WTC11 (cell line): Measurements from ENCODE around the gene PDE8A. TPM values are rescaled to one million over a fixed set of nuclear protein-coding genes. Genes with fewer than 3 reads are reported as not detected.

Source experiments
- ATAC-seq: fragments of 200-7000 bp; cut with Tn5 transposase; 2 replicates; pipeline ENCODE4 v1.10.0; 2021; ENCODE audit warnings: mild to moderate bottlenecking, moderate library complexity
- CTCF ChIA-PET: fragments of 300-600 bp; sonication (Branson Sonifier 250); formaldehyde crosslinking; loops from one replicate; lab custom pipeline; 2021; ENCODE audit warnings: antibody characterized with exemption; lab: Charles Lee
- POLR2A ChIA-PET: fragments of 350-600 bp; sonication (Branson Sonifier 250); formaldehyde crosslinking; loops from one replicate; lab custom pipeline; 2021; ENCODE audit warnings: antibody characterized with exemption; lab: Charles Lee
- DNase-seq: peaks from one replicate; pipeline ENCODE4 v3.0.0; 2021; ENCODE audit warnings: low spot score
- H3K27ac Mint-ChIP-seq: 2 replicates; pipeline ENCODE4 v1.8.0; 2021; ENCODE audit warnings: mixed read lengths
- H3K27me3 Mint-ChIP-seq: 2 replicates; pipeline ENCODE4 v1.8.0; 2021; ENCODE audit warnings: low read depth, mild to moderate bottlenecking, moderate library complexity, mixed read lengths
- H3K36me3 Mint-ChIP-seq: 2 replicates; pipeline ENCODE4 v1.8.0; 2021; ENCODE audit warnings: mixed read lengths
- H3K4me1 Mint-ChIP-seq: 2 replicates; pipeline ENCODE4 v1.8.0; 2022; ENCODE audit warnings: mixed read lengths
- H3K4me3 Mint-ChIP-seq: 2 replicates; pipeline ENCODE4 v1.8.0; 2021; ENCODE audit warnings: mild to moderate bottlenecking, moderate library complexity, mixed read lengths
- H3K9me3 Mint-ChIP-seq: 2 replicates; pipeline ENCODE4 v1.8.0; 2021; ENCODE audit warnings: mixed read lengths
- ATF1 ChIP-seq: sonication (generic); formaldehyde crosslinking; IDR thresholded peaks from 2 replicates; pipeline ENCODE4 v1.8.1; 2023; ENCODE audit warnings: mild to moderate bottlenecking, moderate library complexity, missing genetic modification reagents
- ATF6 ChIP-seq: sonication (generic); formaldehyde crosslinking; IDR thresholded peaks from 2 replicates; pipeline ENCODE4 v1.8.1; 2023; ENCODE audit warnings: mild to moderate bottlenecking, missing genetic modification reagents
- E2F5 ChIP-seq: sonication (generic); formaldehyde crosslinking; IDR thresholded peaks from 2 replicates; pipeline ENCODE4 v1.8.1; 2022; ENCODE audit warnings: mild to moderate bottlenecking, moderate library complexity, missing genetic modification reagents
- FOXK1 ChIP-seq: sonication (generic); formaldehyde crosslinking; IDR thresholded peaks from 2 replicates; pipeline ENCODE4 v1.8.0; 2022; ENCODE audit warnings: mild to moderate bottlenecking, moderate library complexity, missing genetic modification reagents
- FOXP4 ChIP-seq: sonication (generic); formaldehyde crosslinking; IDR thresholded peaks from 2 replicates; pipeline ENCODE4 v1.8.0; 2022; ENCODE audit warnings: mild to moderate bottlenecking, missing genetic modification reagents
- JAZF1 ChIP-seq: fragments of 250-450 bp; sonication (Bioruptor Pico); IDR thresholded peaks from 2 replicates; pipeline ENCODE4 v1.9.0; 2021; ENCODE audit warnings: moderate library complexity, mild to moderate bottlenecking, inconsistent platforms
- JUN ChIP-seq: sonication (generic); formaldehyde crosslinking; IDR thresholded peaks from 2 replicates; pipeline ENCODE4 v1.8.0; 2023; ENCODE audit warnings: mild to moderate bottlenecking, missing genetic modification reagents
- NR2C2 ChIP-seq: sonication (generic); formaldehyde crosslinking; IDR thresholded peaks from 2 replicates; pipeline ENCODE4 v1.8.0; 2022; ENCODE audit warnings: mild to moderate bottlenecking, missing genetic modification reagents
- NR3C1 ChIP-seq: sonication (generic); formaldehyde crosslinking; conservative IDR thresholded peaks from 2 replicates; pipeline ENCODE4 v1.8.1; 2023; ENCODE audit warnings: low read depth, mild to moderate bottlenecking, missing genetic modification reagents
- RORB ChIP-seq: fragments of 250-450 bp; sonication (Bioruptor Pico); IDR thresholded peaks from 2 replicates; pipeline ENCODE4 v1.9.0; 2021; ENCODE audit warnings: mild to moderate bottlenecking
- SMAD3 ChIP-seq: sonication (generic); formaldehyde crosslinking; IDR thresholded peaks from 2 replicates; pipeline ENCODE4 v1.8.0; 2022; ENCODE audit warnings: missing genetic modification reagents, mild to moderate bottlenecking, borderline replicate concordance
- SMAD4 ChIP-seq: sonication (generic); formaldehyde crosslinking; IDR thresholded peaks from 2 replicates; pipeline ENCODE4 v1.8.0; 2022; ENCODE audit warnings: mild to moderate bottlenecking, missing genetic modification reagents
- ZNF121 ChIP-seq: sonication (generic); formaldehyde crosslinking; IDR thresholded peaks from 2 replicates; pipeline ENCODE4 v1.8.0; 2023; ENCODE audit warnings: missing genetic modification reagents
- ZNF232 ChIP-seq: sonication (generic); formaldehyde crosslinking; IDR thresholded peaks from 2 replicates; pipeline ENCODE4 v1.8.0; 2022; ENCODE audit warnings: mild to moderate bottlenecking, missing genetic modification reagents
- ZNF425 ChIP-seq: fragments of 250-450 bp; sonication (Bioruptor Pico); conservative IDR thresholded peaks from 2 replicates; pipeline ENCODE4 v1.9.0; 2021; ENCODE audit warnings: mild to moderate bottlenecking
- total RNA-seq: library from RNA; stranded (reverse); gene quantifications from 3 replicates; pipeline ENCODE4 v1.2.3, GENCODE V29; 2021
- TF ChIP-seq, protein P1 (sequence below): sonication (generic); formaldehyde crosslinking; conservative IDR thresholded peaks from 2 replicates; pipeline ENCODE4 v1.8.1; 2023; ENCODE audit warnings: mild to moderate bottlenecking, low read depth, missing genetic modification reagents, moderate library complexity
- TF ChIP-seq, protein P2 (sequence below): sonication (generic); formaldehyde crosslinking; IDR thresholded peaks from 2 replicates; pipeline ENCODE4 v1.8.1; 2023; ENCODE audit warnings: mild to moderate bottlenecking, moderate library complexity, missing genetic modification reagents
- TF ChIP-seq, protein P3 (sequence below): fragments of 250-450 bp; sonication (Bioruptor Pico); IDR thresholded peaks from 2 replicates; pipeline ENCODE4 v1.9.0; 2021; ENCODE audit warnings: mild to moderate bottlenecking
- TF ChIP-seq, protein P4 (sequence below): sonication (generic); formaldehyde crosslinking; IDR thresholded peaks from 2 replicates; pipeline ENCODE4 v1.8.0; 2023; ENCODE audit warnings: missing genetic modification reagents

PDE8A gene
- total RNA-seq, 1 experiment from 2014 or later: 13.9 TPM

DNA sequence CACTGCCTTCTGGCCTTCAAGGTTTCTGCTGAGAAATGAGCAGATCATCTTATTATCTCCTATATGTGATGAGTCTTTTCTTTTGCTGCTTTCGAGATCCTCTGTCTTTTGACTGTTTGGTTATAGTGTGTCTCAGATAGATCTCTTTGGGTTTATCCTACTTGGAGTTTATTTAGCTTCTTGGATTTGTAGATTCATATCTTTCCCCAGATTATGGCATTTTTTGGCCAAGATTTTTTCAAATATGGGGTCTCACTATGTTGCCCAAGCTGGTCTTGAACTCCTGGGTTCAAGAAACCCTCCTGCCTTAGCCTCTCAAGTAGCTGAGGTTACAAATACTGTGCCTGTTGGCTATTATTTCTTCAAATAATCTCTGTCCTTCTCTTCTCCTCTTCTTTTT is 150.3 kb downstream of the PDE8A start:
- DNase-seq (no peak), ATAC-seq (no peak)
- peaks cover under 1% of the 10 kb centered on the region for H3K4me1 Mint-ChIP-seq
- POLR2A ChIA-PET: no interaction called here
- H3K27me3 Mint-ChIP-seq: no peaks in the 10 kb centered on the region
- H3K27ac Mint-ChIP-seq: no peak overlapping the region
- peaks cover 17% of the 10 kb centered on the region for H3K36me3 Mint-ChIP-seq
- CTCF ChIA-PET: interaction anchor here (0.6 kb wide), 1 partner anchor 20 kb away, joined by 4 read pairs; no protein-coding TSS in a partner anchor
- TF ChIP-seq, protein P1, sequence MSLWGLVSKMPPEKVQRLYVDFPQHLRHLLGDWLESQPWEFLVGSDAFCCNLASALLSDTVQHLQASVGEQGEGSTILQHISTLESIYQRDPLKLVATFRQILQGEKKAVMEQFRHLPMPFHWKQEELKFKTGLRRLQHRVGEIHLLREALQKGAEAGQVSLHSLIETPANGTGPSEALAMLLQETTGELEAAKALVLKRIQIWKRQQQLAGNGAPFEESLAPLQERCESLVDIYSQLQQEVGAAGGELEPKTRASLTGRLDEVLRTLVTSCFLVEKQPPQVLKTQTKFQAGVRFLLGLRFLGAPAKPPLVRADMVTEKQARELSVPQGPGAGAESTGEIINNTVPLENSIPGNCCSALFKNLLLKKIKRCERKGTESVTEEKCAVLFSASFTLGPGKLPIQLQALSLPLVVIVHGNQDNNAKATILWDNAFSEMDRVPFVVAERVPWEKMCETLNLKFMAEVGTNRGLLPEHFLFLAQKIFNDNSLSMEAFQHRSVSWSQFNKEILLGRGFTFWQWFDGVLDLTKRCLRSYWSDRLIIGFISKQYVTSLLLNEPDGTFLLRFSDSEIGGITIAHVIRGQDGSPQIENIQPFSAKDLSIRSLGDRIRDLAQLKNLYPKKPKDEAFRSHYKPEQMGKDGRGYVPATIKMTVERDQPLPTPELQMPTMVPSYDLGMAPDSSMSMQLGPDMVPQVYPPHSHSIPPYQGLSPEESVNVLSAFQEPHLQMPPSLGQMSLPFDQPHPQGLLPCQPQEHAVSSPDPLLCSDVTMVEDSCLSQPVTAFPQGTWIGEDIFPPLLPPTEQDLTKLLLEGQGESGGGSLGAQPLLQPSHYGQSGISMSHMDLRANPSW (CRISPR knock-in tag): no peak
- TF ChIP-seq ZNF232 (CRISPR knock-in tag) (no peak), SMAD4 (no peak), ATF1 (CRISPR knock-in tag) (no peak), FOXK1 (CRISPR knock-in tag) (no peak), SMAD3 (no peak)
- peaks cover 4% of the 10 kb centered on the region for H3K9me3 Mint-ChIP-seq
- H3K4me3 Mint-ChIP-seq: no peak overlapping the region

- H3K9me3 Mint-ChIP-seq: peaks cover 4% of the 10 kb centered on the region
- ChIA-PET POLR2A (no interaction called here), CTCF (interaction anchor here (1.3 kb wide), 1 partner anchor 35 kb away, joined by 3 read pairs; no protein-coding TSS in a partner anchor)
- H3K36me3 Mint-ChIP-seq: peaks cover 14% of the 10 kb centered on the region
- H3K4me1 Mint-ChIP-seq: peaks cover 13% of the 10 kb centered on the region
- no peaks in the 10 kb centered on the region for H3K27me3 Mint-ChIP-seq
- H3K4me3 Mint-ChIP-seq: no peak overlapping the region
- H3K27ac Mint-ChIP-seq: no peak overlapping the region
- no peak for ATAC-seq
- no peak for DNase-seq
- TF ChIP-seq E2F5 (no peak), JAZF1 (CRISPR knock-in tag) (no peak), RORB (CRISPR knock-in tag) (no peak), NR3C1 (CRISPR knock-in tag) (no peak), ZNF425 (CRISPR knock-in tag) (no peak), JUN (CRISPR knock-in tag) (no peak), ATF6 (CRISPR knock-in tag) (no peak), ZNF121 (CRISPR knock-in tag) (no peak), FOXP4 (CRISPR knock-in tag) (no peak), ATF1 (CRISPR knock-in tag) (no peak), NR2C2 (CRISPR knock-in tag) (no peak)
- TF ChIP-seq, protein P2, sequence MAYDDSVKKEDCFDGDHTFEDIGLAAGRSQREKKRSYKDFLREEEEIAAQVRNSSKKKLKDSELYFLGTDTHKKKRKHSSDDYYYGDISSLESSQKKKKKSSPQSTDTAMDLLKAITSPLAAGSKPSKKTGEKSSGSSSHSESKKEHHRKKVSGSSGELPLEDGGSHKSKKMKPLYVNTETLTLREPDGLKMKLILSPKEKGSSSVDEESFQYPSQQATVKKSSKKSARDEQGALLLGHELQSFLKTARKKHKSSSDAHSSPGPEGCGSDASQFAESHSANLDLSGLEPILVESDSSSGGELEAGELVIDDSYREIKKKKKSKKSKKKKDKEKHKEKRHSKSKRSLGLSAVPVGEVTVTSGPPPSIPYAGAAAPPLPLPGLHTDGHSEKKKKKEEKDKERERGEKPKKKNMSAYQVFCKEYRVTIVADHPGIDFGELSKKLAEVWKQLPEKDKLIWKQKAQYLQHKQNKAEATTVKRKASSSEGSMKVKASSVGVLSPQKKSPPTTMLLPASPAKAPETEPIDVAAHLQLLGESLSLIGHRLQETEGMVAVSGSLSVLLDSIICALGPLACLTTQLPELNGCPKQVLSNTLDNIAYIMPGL: no peak
- TF ChIP-seq, protein P3, sequence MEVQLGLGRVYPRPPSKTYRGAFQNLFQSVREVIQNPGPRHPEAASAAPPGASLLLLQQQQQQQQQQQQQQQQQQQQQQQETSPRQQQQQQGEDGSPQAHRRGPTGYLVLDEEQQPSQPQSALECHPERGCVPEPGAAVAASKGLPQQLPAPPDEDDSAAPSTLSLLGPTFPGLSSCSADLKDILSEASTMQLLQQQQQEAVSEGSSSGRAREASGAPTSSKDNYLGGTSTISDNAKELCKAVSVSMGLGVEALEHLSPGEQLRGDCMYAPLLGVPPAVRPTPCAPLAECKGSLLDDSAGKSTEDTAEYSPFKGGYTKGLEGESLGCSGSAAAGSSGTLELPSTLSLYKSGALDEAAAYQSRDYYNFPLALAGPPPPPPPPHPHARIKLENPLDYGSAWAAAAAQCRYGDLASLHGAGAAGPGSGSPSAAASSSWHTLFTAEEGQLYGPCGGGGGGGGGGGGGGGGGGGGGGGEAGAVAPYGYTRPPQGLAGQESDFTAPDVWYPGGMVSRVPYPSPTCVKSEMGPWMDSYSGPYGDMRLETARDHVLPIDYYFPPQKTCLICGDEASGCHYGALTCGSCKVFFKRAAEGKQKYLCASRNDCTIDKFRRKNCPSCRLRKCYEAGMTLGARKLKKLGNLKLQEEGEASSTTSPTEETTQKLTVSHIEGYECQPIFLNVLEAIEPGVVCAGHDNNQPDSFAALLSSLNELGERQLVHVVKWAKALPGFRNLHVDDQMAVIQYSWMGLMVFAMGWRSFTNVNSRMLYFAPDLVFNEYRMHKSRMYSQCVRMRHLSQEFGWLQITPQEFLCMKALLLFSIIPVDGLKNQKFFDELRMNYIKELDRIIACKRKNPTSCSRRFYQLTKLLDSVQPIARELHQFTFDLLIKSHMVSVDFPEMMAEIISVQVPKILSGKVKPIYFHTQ (CRISPR knock-in tag): no peak
- TF ChIP-seq, protein P4, sequence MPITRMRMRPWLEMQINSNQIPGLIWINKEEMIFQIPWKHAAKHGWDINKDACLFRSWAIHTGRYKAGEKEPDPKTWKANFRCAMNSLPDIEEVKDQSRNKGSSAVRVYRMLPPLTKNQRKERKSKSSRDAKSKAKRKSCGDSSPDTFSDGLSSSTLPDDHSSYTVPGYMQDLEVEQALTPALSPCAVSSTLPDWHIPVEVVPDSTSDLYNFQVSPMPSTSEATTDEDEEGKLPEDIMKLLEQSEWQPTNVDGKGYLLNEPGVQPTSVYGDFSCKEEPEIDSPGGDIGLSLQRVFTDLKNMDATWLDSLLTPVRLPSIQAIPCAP (CRISPR knock-in tag): no peak
These were observed 152.1 kb downstream of the PDE8A start for GRCh38 chr15:85133709-85134108.
